ENCODE measurements around the gene CEP83. TPM values are rescaled to one million over a fixed set of nuclear protein-coding genes. Genes with fewer than 3 reads are reported as not detected.

Gene CEP83
- total and polyA plus RNA-seq, 2 experiments from 2014 or later, result 29.8 to 33.7 TPM

- Histone ChIP-seq H3K27me3 (ENCODE audit: insufficient read depth) (peaks cover 5% of the 10 kb centered on the region; the same call in 1 of the 2 replicates), H2AFZ (peak overlapping the region; percentile 90; the same call in 1 of the 2 replicates), H3K4me2 (peak overlapping the region; percentile 83), H3K4me3 (peak overlapping the region; percentile 89), H3K4me1 (ENCODE audit: insufficient read depth) (0 out of 2 replicates have a peak, but pooled peaks cover 12% of the 10 kb centered on the region), H3F3A (replicated peaks; ENCODE audit: low read depth) (no peaks in the 10 kb centered on the region), H3K27ac (ENCODE audit: low read depth) (no peak overlapping the region), H3K9me2 (ENCODE audit: insufficient read depth) (peaks cover 3% of the 10 kb centered on the region), H3K36me3 (ENCODE audit: insufficient read depth) (no peaks in the 10 kb centered on the region; the same call in 1 of the 2 replicates), H4K20me1 (replicated peaks; ENCODE audit: insufficient read depth) (no peaks in the 10 kb centered on the region), H3K79me2 (replicated peaks; ENCODE audit: insufficient read depth) (peaks cover 53% of the 10 kb centered on the region)
- TF ChIP-seq ZNF331 (CRISPR knock-in tag; IDR thresholded peaks at IDR 0.05; ENCODE audit: low read depth) (no peak), ETS1 (IDR thresholded peaks at IDR 0.05) (no peak), REST (IDR thresholded peaks at IDR 0.05; ENCODE audit: unreplicated experiment) (no peak), ZNF462 (CRISPR knock-in tag; IDR thresholded peaks at IDR 0.05) (no peak), EZH2phosphoT487 (IDR thresholded peaks at IDR 0.05; ENCODE audit: unreplicated experiment) (no peak), POLR2AphosphoS5 (IDR thresholded peaks at IDR 0.05; ENCODE audit: low read depth) (no peak)
- peak; percentile 74 for ATAC-seq
- H3K36me3 Mint-ChIP-seq (ENCODE audit: low read depth), result peaks cover 24% of the 10 kb centered on the region
- peak; percentile 40 for DNase-seq (ENCODE audit: low spot score)
- H3K4me3 Mint-ChIP-seq, result peak overlapping the region; percentile 91
- peak overlapping the region; percentile 73 for H3K27ac Mint-ChIP-seq
- no peaks in the 10 kb centered on the region; the same call in 2 of the 3 replicates for H3K9me3 Mint-ChIP-seq
- peaks cover 2% of the 10 kb centered on the region for H3K27me3 Mint-ChIP-seq (ENCODE audit: insufficient read depth, low read depth, poor library complexity)
- peaks cover 10% of the 10 kb centered on the region for H3K4me1 Mint-ChIP-seq
Observed at GRCh38 chr12:94458877-94459727, 565 bp downstream of the CEP83 start.

All from GM23338 (cell line).